Cerebellar nuclear complex (tissue), 1 donor: ENCODE data around the gene FNDC10.

Experiments
- DNase-seq, 2 experiments: peaks; one replicate each; lab custom pipeline; 2025; lab: John Stamatoyannopoulos, UW

FNDC10 gene

DNA sequence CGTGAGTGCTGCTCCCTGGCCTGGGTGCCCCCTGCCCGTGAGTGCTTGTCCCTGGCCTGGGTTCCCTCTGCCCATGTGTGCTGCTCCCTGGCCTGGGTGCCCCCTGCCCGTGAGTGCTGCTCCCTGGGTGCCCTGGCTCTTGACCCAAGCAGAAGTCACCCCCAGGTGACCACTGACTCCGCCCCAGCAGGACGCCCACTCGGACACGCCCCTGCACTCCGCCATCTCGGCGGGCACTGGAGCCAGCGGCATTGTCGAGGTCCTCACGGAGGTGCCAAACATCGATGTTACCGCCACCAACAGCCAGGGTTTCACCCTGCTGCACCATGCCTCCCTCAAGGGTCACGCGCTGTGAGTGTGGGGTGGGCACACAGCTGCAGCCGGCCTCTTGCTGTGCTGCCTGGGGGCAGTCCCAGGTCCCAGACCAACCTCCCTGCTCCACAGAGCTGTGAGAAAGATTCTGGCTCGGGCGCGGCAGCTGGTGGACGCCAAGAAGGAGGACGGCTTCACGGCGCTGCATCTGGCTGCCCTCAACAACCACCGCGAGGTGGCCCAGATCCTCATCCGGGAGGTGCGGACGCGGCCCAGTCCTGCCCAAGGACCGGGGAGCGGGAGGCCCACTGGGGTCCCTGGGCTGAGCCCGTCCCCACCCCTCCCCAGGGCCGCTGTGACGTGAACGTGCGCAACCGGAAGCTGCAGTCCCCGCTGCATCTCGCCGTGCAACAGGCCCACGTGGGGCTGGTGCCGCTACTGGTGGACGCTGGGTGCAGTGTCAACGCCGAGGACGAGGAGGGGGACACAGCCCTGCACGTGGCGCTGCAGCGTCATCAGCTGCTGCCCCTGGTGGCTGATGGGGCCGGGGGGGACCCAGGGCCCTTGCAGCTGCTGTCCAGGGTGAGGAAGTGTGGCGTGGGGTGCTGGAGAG, 28.2 kb upstream of the FNDC10 start:
- DNase-seq, result no peak

DNA sequence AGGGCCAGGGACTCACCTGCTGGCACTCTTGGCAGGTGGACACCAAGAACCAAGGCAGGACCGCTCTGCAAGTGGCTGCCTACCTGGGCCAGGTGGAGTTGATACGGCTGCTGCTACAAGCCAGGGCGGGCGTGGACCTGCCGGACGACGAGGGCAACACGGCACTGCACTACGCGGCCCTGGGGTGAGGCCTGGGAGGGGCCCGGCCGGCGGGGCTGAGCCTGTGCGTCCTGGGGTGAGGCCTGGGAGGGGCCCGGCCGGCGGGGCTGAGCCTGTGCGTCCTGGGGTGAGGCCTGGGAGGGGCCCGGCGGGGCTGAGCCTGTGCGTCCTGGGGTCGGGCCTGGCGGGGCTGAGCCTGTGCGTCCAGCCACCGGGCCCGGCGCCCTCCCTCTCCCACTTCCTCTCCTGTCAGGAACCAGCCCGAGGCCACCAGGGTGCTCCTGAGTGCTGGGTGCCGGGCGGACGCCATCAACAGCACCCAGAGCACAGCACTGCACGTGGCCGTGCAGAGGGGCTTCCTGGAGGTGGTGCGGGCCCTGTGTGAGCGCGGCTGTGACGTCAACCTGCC, 27.4 kb upstream of the FNDC10 start:
- DNase-seq, result no peak

DNA sequence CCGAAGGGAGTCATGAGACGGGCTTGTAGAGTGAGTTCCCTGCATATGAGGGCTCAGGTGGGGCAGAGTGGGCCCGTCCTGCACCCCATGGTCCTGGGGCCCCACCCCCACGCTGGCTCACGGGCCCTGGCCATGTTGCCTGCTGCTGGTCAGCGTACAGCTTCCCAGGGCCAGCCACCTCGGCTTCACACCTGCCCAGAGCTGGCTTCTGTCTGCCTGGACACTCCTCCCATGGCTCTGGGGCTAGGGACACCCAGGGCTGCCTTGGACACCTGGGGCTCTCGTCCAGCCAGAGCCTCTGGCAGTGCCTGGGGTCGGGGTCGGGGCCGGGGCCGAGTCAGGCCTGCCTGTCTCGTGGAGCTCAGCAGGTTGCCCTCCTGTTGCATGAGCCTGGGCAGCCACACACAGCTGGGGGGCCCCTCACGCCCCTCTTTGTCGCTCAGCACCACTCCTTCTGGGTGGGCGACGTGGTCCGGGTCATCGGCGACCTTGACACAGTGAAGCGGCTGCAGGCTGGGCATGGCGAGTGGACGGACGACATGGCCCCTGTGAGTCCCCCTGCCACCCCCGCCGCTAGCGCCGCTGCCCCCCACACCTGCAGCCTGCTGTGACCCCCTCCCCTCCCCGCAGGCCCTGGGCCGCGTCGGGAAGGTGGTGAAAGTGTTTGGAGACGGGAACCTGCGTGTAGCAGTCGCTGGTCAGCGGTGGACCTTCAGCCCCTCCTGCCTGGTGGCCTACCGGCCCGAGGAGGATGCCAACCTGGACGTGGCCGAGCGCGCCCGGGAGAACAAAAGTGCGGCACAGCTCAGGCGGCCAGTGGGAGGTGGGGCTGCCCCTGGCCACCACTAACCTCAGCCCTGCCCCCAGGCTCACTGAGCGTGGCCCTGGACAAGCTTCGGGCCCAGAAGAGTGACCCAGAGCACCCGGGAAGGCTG, 26.5 kb upstream of the FNDC10 start:
- no peak for DNase-seq

DNA sequence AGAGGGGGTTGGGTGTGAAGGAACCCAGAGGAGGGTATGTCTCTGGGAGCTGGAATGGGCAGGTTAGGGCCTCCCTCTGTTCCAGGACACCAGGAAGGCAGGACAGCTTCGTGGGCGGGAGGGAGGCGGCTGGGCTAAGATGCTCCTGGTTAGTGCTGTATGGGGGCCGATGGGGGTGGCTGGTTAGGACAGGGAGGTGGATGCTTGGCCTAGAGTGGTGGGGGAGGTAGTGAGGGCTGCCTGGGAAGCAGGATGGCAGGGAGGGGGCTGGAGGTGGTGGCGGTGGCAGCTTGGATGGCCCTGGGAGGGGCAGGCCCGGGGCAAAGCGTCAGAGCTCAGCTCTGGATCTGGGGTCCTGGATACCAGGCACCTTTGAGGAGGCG, 25.9 kb upstream of the FNDC10 start:
- DNase-seq, result no peak

DNA sequence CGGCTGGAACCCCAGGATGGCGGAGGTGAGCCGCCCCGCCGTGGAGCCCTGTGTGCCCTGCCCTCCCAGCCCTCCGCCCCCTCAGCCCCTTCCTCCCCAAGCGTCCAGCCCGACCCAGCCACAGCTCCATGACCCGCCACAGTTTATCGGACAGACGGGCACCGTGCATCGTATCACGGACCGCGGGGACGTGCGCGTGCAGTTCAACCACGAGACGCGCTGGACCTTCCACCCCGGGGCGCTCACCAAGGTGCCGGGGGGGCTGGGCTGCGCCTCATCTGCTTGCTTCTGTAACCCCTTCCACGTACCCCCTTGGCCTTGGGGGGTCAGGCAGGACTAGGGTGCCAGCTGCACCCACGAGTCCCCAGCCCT, 25.5 kb upstream of the FNDC10 start:
- DNase-seq, result no peak

DNA sequence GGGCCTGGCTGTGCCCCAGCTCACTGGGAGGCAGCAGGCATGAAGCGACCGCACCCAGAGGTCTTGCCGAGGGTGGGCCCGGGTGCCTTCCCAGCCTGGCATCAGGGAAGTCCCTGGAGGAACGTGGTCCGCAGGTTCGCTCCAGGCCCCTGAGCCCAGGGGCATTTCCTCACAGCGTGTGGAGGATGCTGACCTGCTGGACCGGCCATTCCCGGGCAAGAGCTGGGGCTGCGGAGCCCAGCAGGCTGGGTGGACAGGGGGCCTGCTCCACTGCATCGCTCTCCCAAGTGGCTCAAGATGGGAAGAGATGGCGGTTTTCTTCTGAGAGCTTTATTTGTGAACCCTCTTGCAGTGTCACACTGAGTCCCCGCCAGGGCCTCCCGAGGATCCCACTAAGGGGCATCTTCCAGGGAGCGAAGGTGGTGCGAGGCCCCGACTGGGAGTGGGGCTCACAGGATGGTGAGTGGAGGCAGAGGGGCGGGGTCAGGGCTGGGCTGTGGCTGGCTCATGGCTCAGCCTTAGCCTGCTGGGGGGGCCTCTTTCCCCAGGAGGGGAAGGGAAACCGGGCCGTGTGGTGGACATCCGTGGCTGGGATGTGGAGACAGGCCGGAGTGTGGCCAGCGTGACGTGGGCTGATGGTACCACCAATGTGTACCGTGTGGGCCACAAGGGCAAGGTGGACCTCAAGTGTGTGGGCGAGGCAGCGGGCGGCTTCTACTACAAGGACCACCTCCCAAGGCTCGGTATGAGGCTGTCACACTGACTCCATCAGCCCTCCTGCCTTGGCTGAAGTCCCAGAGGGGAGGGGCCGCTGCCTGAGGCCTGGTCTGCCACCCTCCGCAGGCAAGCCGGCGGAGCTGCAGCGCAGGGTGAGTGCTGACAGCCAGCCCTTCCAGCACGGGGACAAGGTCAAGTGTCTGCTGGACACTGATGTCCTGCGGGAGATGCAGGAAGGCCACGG, 24.8 kb upstream of the FNDC10 start:
- DNase-seq, result no peak

DNA sequence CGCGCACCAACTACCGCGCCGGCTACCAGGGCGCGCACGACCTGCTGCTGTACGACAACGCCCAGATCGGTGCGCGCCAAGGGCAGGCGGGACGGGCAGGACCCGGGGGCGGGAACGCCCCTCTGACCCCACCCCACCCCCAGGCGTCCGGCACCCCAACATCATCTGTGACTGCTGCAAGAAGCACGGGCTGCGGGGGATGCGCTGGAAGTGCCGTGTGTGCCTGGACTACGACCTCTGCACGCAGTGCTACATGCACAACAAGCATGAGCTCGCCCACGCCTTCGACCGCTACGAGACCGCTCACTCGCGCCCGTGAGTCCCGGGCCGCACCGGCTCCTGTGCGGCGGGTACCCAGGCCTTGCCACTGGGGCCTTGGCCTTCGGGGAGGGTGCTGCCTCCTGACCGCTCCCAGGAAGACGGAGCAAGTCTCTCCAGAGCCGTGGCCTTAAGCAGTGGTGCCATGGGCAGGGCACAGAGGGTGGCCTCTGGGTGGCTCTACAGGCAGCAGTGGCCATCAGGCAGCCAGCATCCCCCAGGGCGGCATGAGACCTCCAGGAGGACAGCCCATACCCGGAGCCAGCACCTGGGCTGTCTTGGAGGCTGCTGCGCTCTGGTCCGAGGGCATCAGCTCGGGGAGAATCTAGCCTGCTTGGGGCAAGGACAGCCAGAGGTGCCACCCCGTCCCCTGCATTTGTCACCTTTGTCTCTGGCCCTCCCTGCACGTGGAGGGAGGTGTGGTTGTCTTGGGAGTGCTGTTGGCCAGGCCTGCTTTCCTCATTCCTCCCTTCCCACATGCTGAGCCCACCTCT, 23.9 kb upstream of the FNDC10 start:
- DNase-seq, result no peak

DNA sequence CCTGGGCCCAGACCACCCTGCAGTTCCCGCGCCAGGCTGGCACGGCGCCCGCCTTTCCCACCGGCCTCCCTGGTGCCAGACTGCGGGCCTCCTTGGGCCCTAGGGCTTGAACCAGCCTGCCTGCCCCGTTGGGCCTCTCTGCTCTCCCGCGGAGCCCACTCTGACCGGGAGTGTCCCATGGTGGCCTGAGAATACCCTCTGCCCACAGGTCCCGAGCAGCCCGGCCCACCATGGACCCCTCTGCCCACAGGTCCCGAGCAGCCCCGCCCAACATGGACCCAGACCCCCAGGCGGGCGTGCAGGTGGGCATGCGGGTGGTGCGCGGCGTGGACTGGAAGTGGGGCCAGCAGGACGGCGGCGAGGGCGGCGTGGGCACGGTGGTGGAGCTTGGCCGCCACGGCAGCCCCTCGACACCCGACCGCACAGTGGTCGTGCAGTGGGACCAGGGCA, 23.3 kb upstream of the FNDC10 start:
- no peak for DNase-seq

DNA sequence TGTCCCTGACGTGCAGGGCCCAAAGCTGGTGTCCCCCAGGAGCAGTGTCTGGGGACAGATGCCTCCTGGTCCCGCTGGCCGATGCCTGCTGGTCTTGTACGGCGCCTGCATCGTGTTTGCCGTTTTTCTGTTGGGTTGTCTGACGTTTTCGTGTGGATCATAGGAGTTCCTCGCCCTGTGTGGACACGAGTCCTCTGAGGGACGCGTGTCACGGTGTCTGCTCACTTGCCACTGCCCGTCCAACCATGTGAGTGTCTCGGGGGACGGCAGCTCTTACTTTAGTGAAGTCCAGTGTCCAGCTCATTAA, 22.8 kb upstream of the FNDC10 start:
- DNase-seq, result no peak

DNA sequence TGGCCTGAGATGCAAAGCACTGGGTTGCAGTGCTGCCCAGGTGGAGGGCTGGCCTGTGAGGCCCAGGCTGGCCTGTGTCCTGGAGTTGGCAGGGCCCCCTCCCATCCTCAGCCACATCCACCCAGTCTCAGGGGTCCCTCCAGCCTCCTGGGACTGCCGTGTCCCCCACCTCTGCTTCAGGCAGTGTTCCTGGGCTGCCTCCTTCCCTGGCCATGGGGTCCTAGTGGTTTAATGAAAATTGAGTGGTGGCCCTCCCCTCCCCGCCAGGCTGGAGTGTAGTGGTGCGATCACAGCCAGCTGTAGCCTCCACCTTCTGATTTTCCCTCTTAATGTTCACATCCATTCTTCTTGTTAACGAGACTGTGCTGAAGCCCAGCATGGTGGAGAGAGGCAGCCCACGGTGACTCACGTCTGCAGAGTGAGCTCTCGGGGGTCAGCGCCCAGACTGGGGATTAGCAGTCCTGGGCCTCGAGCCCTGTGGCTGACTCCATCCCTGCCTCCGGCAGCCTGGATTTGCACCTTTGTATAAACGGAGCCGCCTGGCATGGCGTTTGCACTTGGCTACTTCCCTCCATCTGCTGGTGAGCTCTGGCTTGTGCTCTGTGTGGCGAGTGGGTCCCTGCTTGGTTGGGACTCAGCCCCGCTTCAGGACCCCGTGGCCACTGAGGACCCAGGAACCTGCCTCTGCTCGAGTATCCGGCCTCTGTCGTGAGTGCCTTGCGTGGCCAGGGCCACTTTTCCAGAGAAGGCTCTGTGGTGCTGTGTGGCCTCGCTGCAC, 22.3 kb upstream of the FNDC10 start:
- no peak for DNase-seq

DNA sequence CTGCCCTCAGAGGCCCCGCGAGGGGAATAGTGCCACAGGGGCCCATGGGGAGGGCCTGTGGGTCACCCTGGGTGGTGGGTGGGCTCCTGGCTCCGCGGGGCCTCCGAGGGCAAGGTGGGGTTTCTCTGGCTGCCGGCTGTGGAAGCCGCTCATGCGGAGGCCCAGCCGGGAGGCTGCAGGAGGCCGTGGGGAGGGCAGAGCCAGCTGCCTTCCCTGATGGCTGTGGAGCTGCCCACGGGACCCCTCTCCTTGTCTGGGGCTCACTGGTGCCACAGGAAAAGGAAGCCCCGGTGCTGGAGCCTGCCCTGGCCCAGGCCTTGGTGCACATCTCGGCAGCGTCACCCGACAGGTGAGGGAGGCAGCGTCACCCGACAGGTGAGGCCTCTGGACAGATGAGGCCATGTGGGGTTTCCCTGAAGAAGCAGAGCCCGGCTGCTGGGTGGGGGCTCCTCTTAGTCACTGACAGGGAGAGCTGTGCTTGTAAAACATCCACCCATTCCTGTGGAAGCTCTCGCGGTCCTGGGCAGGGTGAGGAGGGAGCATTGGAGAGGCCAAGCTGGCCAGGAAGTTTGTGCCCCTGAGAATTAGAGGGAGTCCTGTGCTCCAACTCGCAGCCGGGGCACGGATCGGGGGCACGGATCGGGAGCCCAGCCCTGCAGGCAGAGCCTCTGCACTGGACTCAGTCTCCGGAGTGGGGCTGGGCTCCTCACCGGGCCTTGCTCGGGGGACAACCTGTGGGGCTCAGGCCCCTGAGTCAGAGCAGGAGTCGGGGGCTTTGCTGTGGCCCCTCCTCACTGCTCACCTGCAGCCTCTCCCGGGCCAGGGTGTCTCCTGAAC, 21.5 kb upstream of the FNDC10 start:
- no peak for DNase-seq

DNA sequence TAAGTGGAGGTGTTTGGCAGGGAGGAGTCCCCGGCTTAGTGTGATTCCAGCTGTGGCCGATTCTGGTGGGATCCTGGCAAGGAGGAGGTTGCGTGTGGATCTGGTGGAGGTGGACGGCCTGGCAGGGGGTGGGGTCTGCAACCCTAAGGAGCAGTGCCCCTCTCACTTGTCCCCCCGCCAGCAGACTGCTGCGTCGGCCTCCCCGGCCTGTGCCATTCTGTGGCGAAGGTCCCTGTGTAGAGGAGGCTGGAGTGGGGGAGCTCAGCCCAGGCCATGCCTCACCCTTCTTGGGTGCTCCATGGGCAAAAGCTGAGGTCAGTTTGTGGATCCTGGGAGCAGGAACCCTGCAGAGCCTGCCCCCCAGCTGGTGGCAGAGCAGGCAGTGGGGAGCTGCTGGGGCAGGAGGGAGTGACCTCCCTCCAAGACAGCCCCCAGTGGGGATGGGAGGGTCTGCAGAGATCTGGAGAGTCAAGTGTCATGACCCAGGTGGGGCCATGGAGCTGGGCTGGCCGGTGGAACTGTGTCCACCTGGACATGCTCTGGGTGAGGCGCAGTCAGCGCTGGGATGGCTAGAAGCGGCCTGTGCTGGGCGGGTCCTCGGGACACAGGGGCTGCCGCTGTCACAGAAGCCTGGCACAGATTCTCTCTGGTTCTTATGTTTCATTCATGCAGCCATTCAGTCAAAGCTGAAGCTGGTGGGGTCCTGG, 20.7 kb upstream of the FNDC10 start:
- DNase-seq, result no peak

DNA sequence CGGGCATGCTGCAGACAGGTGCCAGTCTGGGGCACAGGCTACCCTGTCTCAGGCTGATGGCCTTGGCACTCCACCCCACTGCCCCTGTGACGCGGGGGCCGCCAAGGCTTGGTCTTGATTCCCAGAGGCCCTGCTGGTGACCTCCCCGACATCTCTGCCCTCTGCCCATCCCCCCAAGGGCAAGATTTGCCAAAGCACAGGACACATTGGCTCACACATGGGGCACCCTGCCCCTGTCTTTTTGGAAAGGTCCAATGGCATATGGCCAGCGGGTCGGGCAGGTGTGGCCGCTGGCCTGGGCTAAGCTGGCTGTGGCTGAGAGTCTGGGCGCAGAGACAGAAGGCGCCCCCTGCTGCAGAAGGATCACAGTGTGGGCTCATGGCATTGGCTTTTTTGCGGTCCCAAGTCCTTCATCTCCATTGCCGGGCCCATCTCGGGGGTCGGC, 20.0 kb upstream of the FNDC10 start:
- DNase-seq, result no peak

DNA sequence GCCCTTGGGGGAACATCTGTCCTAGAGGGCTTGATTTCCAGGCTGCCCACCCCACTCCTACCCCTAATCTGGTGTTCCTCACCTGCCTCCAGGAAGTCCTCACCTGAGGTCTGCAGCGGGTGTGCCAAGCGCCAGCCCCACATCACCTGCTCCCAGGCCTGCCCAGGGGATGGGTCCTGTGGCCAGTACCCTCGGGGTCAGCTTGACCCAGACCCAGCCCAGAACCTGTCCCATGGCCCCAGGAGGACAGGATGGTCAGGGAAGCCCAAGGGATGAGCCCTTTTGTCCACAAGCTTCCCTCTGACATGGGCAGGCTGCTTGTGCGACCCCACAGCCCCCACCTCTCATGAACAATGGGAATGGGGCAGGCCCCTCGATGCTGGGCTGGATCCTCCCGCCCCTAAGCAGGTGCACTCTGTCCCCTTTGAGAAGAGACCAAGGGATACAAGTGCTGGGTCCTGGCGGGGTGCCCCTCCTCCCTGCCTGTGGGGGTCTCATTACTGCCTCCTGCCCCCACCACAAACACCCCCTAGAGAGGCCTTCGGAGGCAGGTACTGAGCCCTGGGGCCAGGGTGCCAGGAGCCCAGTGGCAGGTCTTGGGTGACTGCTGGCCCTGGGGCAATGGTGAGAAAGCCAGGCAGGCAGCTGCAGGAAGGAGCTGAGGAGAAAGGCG, 18.6 kb upstream of the FNDC10 start:
- no peak for DNase-seq

DNA sequence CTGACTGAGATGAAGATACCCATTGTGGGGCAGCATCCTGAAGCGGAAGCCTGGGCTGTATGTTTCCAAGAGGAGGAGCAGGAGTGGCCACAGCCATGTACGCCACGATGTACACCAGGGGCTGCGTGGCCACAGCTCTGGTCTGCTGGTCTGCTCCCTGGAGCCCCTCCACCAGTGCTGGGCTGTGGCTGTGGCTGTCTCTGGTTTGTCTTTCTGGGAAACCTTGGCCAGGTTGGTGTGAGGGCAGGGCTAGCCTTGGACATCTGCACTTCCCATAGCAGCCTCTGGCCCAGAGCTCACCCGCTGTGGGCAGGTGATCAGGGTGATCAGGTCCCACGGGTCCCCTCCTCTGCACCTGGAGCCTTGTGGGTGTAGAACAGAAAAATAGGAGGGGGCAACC, 18.0 kb upstream of the FNDC10 start:
- no peak for DNase-seq

DNA sequence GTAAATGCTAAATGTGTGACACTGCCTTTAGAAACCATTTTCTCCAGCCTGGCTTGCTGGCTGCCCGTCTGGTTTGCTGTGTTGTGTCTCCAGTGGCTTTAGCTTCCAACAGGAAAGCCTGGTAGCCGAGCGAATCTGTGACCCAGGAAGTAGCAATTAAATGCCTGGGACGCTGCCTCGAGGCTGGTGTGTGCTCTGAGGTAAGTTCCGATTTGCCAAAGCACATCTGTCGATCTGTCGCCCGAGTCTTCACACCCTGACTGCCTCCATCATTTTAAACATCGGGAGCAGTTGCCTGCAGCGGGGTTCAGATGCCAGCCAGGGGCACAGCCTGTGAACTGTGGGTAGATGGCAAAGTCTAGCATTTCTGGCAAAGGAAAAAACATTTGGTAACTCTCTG, 17.6 kb upstream of the FNDC10 start:
- no peak for DNase-seq

DNA sequence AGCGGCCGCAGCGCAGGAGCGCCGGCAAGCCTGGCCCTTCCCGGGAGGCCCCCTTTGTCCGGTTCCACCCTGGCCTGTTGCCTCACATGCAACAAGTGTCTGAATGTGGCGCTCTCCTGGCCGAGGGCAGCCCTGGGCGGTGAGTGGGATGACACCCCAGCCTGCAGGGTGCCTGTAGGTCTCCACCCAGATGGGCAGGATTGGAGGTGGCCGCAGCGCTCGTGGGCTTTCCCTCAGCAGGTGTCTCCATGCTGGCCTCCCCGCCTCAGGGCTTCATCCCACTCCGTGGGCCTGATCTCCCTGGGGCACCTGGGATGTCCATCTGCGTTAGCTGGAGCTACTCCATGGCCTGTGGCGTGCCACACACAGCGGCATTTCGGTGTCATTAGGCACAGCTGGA, 16.9 kb upstream of the FNDC10 start:
- DNase-seq, result no peak
